Fibroblast of mammary gland (primary cell): ENCODE results near the gene TIGD2.

Source experiments
- DNase-seq: peaks from one replicate; pipeline ENCODE4 v3.0.0-alpha.2; 2010; ENCODE audit warnings: low read depth
- H3K4me3 ChIP-seq: 2 replicates; pipeline ENCODE4 v1.5.1; 2011; ENCODE audit warnings: low read depth, mild to moderate bottlenecking, low read length, moderate library complexity; ENCODE audit not compliant: control insufficient read depth
- TF ChIP-seq, protein P1 (sequence below): conservative IDR thresholded peaks from 2 replicates; pipeline ENCODE4 v1.5.1; 2011; ENCODE audit warnings: low read depth, low read length, inconsistent platforms; ENCODE audit not compliant: control insufficient read depth, insufficient read depth

Gene TIGD2

DNA sequence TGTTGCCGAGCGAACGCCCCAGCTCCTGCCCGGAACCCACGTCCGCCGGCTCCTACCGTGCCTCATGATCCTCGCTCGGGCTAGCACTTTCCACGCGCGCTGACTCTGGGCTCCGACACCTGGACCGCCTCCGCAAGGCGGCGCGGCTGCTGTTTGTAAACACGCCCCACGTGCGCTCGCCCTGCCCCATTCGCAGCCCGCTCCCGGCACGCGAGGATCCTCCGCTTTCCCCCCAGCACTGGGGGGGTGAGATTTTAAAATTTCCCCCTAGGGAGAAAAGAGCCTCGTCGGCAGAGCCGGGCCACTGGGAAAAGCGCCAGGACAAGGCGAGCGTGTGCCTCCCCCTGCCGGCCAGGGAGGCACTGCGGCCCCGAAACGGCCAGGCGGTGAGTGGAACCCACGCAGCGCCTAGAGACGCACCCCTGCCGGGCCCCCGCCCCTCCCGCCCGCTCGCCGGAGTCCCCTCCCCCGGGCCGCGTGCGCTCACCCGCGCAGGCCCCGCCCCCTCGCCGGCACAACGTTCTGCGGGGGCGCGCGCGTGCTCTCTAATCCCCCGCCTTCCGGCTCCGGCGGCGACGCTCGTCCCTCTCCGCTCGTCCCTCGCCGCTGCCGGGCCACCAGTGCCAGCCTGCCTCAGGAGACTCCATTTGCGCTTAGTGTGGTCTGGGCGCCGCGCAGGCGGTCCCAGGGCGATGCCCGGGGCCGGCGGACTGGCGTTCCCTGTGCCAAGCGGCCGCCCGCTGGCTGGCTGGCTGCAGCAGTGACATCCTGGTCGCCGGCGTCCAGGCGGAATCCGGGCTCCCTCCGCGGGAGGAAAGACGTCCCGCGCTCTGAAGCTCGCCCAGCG is at the start of gene TIGD2:
Gene TIGD2, plus strand, starts transcription at position 548 of the 847 bp plus-strand sequence. CDS start 1,442 bp downstream, outside the sequence.
- H3K4me3 ChIP-seq, result peak within 1 kb of the TSS; percentile 63
- DNase-seq, result peak; percentile 79
- TF ChIP-seq, protein P1, sequence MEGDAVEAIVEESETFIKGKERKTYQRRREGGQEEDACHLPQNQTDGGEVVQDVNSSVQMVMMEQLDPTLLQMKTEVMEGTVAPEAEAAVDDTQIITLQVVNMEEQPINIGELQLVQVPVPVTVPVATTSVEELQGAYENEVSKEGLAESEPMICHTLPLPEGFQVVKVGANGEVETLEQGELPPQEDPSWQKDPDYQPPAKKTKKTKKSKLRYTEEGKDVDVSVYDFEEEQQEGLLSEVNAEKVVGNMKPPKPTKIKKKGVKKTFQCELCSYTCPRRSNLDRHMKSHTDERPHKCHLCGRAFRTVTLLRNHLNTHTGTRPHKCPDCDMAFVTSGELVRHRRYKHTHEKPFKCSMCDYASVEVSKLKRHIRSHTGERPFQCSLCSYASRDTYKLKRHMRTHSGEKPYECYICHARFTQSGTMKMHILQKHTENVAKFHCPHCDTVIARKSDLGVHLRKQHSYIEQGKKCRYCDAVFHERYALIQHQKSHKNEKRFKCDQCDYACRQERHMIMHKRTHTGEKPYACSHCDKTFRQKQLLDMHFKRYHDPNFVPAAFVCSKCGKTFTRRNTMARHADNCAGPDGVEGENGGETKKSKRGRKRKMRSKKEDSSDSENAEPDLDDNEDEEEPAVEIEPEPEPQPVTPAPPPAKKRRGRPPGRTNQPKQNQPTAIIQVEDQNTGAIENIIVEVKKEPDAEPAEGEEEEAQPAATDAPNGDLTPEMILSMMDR, result peak; percentile 55

DNA sequence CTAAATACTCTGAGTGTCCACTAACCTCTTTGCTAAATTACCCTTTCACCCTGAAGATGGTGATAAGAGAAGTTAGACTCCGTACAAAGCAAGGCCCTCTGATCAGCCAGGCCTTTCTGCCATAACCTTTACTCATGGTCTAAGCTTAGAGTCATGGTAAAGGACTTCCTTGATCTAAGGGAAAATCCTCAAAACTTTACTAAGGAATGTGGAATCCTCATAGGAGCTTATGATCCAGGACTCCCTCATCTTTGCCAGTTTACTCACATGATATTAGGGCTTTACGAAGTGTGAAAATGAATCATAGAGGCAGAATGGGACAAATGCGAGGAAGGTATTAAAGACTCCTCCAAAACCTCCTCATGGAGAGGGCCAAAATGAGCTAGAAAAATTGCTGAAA is 46.5 kb upstream of the TIGD2 start:
- DNase-seq, result peak; percentile 71
- H3K4me3 ChIP-seq, result no peak overlapping the region
- TF ChIP-seq, protein P1, result no peak

DNA sequence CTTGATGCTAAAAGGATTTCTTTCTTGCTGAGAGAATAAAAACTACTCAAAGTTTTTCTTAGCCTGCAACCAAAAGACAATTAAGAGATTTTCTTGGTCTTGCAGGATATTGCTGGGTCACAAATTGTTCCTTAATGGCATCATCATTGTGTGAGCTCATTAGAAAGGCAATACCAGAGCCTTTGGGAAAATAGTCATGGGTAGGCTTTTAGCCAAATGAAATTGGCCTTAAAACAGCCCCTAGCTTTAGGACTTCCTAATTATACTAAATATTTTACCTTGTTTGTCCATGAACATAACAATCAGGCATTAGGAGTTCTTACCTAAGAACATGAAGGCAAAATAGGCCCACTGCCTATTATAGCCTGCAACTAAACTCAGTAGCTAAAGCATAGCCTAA is 43.9 kb upstream of the TIGD2 start:
- TF ChIP-seq, protein P1, result no peak
- H3K4me3 ChIP-seq, result no peak overlapping the region
- DNase-seq, result peak; percentile 58

DNA sequence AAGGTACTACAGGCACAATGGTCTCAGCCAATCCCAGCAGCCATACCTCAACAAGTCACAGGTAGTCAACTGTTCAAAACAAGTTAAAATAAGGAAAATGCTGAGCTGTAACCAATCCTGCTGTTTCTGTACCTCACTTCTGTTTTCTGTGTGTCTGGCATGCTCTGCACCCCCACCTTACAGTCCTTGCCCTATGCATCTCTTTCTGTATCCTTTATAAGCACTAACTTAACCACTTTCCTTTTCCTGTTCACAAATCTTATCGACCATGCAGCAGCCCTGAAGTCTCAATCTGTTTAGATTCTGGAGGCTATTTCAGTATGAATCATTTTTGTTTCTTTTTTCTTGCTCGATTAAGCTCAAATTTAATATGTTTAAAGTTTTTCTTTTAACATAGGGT is 41.9 kb upstream of the TIGD2 start:
- TF ChIP-seq, protein P1, result no peak
- H3K4me3 ChIP-seq, result no peak overlapping the region
- DNase-seq, result no peak

DNA sequence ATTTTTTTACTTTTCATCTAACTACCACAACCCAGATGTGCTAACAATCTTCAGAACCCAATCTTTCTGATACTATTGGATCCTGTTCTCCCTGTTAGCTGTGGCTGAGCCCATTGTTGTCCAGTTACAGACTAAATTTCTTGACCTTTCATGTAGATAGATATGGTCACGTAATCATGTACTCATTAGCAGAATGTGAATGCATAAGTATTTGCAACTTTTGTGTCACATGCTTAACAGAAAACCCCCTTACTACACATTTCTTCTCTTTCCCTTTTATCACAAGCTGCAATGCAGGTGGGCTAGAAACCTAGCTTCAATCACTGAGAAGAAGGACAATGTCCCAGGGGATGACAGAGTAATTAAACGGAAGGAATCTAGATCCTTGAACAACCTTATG is 41.3 kb upstream of the TIGD2 start:
- no peak overlapping the region for H3K4me3 ChIP-seq
- TF ChIP-seq, protein P1, result no peak
- DNase-seq, result no peak

DNA sequence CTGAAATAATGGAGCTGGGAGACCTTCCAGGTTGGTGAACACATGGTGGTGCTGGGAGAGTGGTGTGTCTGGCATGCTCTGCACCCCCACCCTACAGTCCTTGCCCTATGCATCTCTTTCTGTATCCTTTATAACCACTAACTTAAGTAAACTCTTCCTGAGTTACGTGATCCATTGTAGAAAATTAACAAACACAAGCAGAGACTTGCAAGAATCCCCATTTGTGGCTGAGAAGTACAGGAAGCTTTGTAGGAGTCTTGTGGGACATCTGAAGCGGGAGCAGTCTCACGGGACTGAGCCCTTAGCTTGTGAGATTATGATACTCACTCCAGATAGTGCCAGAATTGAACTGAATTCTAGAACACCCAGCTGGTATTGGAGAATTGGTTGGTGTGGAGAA is 40.0 kb upstream of the TIGD2 start:
- TF ChIP-seq, protein P1, result no peak
- no peak overlapping the region for H3K4me3 ChIP-seq
- no peak for DNase-seq

DNA sequence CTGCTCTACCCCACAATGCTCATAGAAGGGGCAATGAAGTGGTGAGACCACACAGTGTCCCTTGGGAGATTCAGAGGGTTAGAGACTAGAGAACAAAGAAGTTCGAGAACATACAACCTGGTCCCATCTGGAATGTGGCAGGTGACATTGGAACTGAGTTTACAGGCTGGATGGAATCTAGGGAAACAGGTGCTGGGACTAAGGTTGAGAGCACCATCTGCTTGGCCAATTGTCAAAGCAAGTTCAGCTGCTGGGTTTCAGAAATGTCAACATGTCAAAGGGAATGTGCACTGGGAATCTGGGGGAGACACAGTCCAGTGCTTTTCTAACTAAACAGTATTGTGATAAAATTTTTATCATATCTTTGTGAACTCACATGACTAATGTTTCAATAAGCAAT is 38.4 kb upstream of the TIGD2 start:
- DNase-seq, result no peak
- no peak overlapping the region for H3K4me3 ChIP-seq
- TF ChIP-seq, protein P1, result no peak
